ENCODE data around the gene SLC25A30. TPM values are rescaled to one million over a fixed set of nuclear protein-coding genes. Genes with fewer than 3 reads are reported as not detected.

The SLC25A30 gene, protein sequence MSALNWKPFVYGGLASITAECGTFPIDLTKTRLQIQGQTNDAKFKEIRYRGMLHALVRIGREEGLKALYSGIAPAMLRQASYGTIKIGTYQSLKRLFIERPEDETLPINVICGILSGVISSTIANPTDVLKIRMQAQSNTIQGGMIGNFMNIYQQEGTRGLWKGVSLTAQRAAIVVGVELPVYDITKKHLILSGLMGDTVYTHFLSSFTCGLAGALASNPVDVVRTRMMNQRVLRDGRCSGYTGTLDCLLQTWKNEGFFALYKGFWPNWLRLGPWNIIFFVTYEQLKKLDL
- total RNA-seq = 12.7 and 15.7 TPM in 2 replicates

DNA sequence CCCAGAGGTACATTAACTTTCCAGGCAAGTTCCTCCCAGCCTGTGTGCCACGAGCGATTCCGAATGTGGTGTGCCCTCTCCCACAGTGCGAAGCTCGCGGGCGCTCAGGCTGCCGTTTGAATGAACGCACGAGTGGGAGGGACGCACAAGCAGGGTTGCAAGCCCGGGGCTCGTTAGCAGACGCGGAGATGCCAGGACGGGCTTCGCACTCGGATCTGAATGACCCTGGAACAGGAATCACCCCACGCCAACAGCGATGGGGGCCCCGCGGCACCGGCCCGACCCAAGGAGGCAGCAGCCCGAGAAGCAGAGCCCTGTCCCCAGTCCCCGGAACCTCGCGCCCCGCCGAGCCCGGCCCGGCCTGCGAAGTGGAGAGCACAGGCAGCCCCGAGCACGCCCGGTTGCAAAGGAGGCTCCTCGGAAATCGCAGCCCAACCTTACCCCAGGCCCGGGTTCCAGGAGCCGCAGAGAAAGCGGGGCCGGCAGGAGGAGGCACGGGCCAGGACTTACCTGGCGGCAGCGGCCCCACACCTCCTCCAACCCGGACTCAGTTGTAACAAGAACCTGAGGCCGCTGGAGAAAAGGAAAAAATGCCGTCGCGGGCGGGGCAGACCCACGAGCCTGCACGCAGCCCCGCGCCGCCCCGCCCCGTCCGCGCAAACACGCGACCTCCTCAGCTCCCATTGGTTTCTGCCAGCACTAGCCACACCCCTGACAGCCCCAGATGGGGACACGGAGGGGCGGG is at the start of gene SLC25A30:
SLC25A30 (minus strand) TSS at position 584 of the 745 bp plus-strand sequence. CDS start 6,948 bp downstream, outside the sequence.

DNA sequence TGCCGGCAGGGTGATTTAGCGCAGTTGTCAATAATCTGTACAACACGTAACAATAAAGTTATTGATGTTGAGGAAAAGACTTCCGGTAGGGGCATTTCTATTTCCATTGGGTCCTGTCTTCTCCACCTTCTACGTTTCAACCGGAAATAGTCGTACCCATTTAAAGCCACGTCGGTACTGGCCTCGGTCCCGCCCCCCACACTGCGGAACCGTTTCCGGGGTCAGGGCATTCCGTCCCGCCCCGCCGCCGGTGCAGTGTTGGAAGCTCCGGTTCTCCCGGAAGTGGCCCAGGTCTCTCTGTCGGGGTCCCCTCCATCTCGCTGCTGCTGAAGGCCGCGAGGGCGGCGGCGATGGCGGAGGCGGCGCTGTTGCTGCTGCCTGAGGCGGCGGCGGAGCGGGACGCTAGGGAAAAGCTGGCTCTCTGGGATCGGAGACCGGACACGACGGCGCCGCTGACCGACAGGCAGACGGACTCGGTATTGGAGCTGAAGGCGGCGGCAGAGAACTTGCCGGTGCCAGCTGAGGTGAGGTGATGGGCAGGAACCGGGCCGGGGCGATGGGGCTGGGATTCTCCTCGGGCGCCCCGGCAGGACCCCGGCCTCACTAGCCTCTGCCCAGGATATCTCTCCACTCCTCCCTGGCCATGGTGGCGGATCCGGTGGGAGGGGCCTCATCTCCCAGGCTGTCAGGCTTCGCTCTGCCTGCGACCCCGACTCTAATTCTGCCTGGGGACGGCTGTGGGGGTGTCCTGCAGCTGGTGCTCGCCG is 46.7 kb upstream of the SLC25A30 start, which contains the start of gene COG3:
COG3 (plus strand) TSS at position 253 of the 767 bp plus-strand sequence; CDS start at position 351, 98 bp downstream.

Other genes with a start within 250 kb of the SLC25A30 start
- gene KCTD4, start 217.3 kb downstream of the SLC25A30 start, total RNA-seq = not detected in 2 replicates
- gene TPT1, start 77.2 kb downstream of the SLC25A30 start, total RNA-seq = 774 and 851 TPM in 2 replicates
- gene COG3, start 46.6 kb upstream of the SLC25A30 start, total RNA-seq = 11.6 and 20.3 TPM in 2 replicates
- gene ERICH6B, start 197.4 kb upstream of the SLC25A30 start, total RNA-seq = not detected in 2 replicates